Lung (tissue), 12 donors: ENCODE data around the gene FIZ1. TPM values are rescaled to one million over a fixed set of nuclear protein-coding genes. Genes with fewer than 3 reads are reported as not detected.
"Not testable (repeated sequence)": the region's sequence is repeated elsewhere in the genome, so short reads cannot be mapped to it uniquely, and the experiment has no call there.

ENCODE experiments used
- ATAC-seq: fragments of 200-7000 bp; cut with Tn5 transposase; one replicate; pipeline ENCODE4 v1.9.1; 2020; ENCODE audit warnings: moderate number of reproducible peaks; ENCODE audit not compliant: insufficient read depth, low FRiP score
- DNase-seq, 3 donors: peaks; one replicate each; pipeline ENCODE4 v3.0.0-alpha.2; 2013 to 2017
- H3K27ac ChIP-seq, 2 donors: one replicate each; pipeline ENCODE4 v1.5.1; 2013; ENCODE audit warnings: mild to moderate bottlenecking in 2 of 2, moderate library complexity in 2 of 2, control low read depth in 1 of 2, inconsistent platforms in 1 of 2, low read depth in 1 of 2, low read length in 1 of 2
- H3K27me3 ChIP-seq, 3 donors: one replicate each; pipeline ENCODE4 v1.5.1; 2013; ENCODE audit warnings: low read length in 2 of 3; ENCODE audit not compliant: control insufficient read depth in 3 of 3, insufficient read depth in 3 of 3
- H3K36me3 ChIP-seq, 4 donors: one replicate each; pipeline ENCODE4 v1.5.1; 2013; ENCODE audit warnings: low read length in 4 of 4, mild to moderate bottlenecking in 1 of 4, moderate library complexity in 1 of 4; ENCODE audit not compliant: control insufficient read depth in 4 of 4, insufficient read depth in 4 of 4
- H3K4me1 ChIP-seq, 5 donors: one replicate each; pipeline ENCODE4 v1.5.1; 2013; ENCODE audit warnings: low read length in 5 of 5, mild to moderate bottlenecking in 2 of 5, moderate library complexity in 1 of 5; ENCODE audit not compliant: control insufficient read depth in 5 of 5, insufficient read depth in 5 of 5
- H3K4me3 ChIP-seq: one replicate; pipeline ENCODE4 v1.5.1; 2013; ENCODE audit warnings: mild to moderate bottlenecking, control low read depth, moderate library complexity
- H3K9ac ChIP-seq, 2 donors: one replicate each; pipeline ENCODE4 v1.5.1; 2013; ENCODE audit warnings: low read length in 2 of 2, control low read depth in 1 of 2; ENCODE audit not compliant: insufficient read depth in 1 of 2
- H3K9me3 ChIP-seq, 4 donors: one replicate each; pipeline ENCODE4 v1.5.1; 2013; ENCODE audit warnings: low read length in 3 of 4, mild to moderate bottlenecking in 1 of 4, moderate library complexity in 1 of 4; ENCODE audit not compliant: control insufficient read depth in 4 of 4, insufficient read depth in 3 of 4
- CTCF ChIP-seq: IDR thresholded peaks from 2 replicates; pipeline ENCODE4 v1.5.1; 2012; ENCODE audit warnings: mild to moderate bottlenecking; ENCODE audit errors: control extremely low read depth, extremely low read depth
- WGBS, 2 donors: extraction: QIAGEN DNeasy Blood & Tissue Kit; methylation state at CpG; one replicate each; pipeline ENCODE4 v1.1.7; 2013; 5-methylcytosine and 5-hydroxymethylcytosine counted together
- polyA plus RNA-seq, 2 donors: library from polyadenylated mRNA; stranded (reverse); fragments of 200-250 nt; gene quantifications; one replicate each; pipeline ENCODE4 v1.2.1, GENCODE V29; 2013
- total RNA-seq, 2 donors: library from RNA; depleted of rRNA in 1 of 2; stranded (reverse); fragments of >200 nt in 1 of 2; gene quantifications; one replicate each; pipeline ENCODE4 v1.2.1, GENCODE V29; 2014 to 2021
- donor health status: control.
- donor health status: control.
- donor health status: Bipolar disorder and iron deficiency.
- donor health status: healthy.
- donor health status: DM: yes; HTN: yes; CAD: no.

Gene FIZ1
- total and polyA plus RNA-seq, 4 donors = 5.6 to 17.6 (median 9.9) TPM

GRCh38 chr19:55576746-55577145, 22.6 kb downstream of the FIZ1 start:
- WGBS, 2 donors = 88 to 97% methylated on average over 5 of the region's 5 CpGs
- ATAC-seq = no peak

DNA sequence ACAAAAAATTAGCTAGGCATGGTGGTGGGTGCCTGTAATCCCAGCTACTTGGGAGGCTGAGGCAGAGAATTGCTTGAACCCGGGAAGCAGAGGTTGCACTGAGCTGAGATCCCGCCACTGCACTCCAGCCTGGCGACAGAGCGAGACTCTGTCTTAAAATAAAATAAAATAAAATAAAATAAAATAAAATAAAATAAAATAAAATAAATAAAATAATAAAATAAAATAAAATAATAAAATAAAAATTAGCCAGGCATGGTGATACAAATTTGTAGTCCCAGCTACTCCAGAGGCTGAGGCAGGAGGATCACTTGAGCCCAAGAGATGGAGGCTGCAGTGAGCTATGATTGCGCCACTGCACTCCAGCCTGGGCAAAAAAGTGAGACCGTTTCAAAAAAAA, 25.4 kb downstream of the FIZ1 start:
- H3K4me3 ChIP-seq, H3K9ac ChIP-seq, DNase-seq, H3K4me1 ChIP-seq, H3K27me3 ChIP-seq, H3K27ac ChIP-seq, ATAC-seq, H3K9me3 ChIP-seq: not testable (repeated sequence)
- 89 to 93% methylated on average over 6 of the region's 6 CpGs for WGBS, 2 donors
- H3K36me3 ChIP-seq = peaks cover 5 to 19% (median 6%) of the 10 kb centered on the region in 4 donors

More at GRCh38 chr19:55576746-55577145, 22.6 kb downstream of the FIZ1 start:
- Histone ChIP-seq H3K4me3 (no peak overlapping the region), H3K9me3 (peaks cover 0 to 5% (median 0%) of the 10 kb centered on the region in 4 donors), H3K9ac (no peak overlapping the region), H3K27ac (no peak overlapping the region), H3K4me1 (peaks cover 3 to 9% (median 4%) of the 10 kb centered on the region in 5 donors), H3K36me3 (peaks cover 5 to 20% (median 6%) of the 10 kb centered on the region in 4 donors), H3K27me3 (no peaks in the 10 kb centered on the region)
- no peak for DNase-seq
- TF ChIP-seq CTCF = no peak

DNA sequence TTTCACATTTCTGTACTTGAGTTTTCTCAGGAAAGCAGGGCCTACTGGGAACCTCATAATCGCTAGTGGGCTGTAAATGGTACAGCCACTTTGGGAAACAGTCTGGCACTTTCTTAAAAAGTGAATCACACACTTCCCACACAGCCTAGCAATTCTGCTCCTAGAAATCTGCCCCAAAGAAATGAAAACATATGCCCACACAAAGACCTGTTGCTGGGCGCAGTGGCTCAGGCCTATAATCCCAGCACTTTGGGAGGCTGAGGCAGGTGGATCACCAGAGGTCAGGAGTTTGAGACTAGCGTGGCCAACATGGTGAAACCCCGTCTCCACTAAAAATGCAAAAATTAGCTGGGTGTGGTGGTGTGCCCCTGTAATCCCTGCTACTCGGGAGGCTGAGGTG, 29.8 kb downstream of the FIZ1 start:
- 93 to 97% methylated on average over 5 of the region's 5 CpGs for WGBS, 2 donors
- not testable (repeated sequence) for ATAC-seq, DNase-seq

GRCh38 chr19:55567708-55568328, 31.5 kb downstream of the FIZ1 start:
- no peak overlapping the region for H3K4me3 ChIP-seq
- no peaks in the 10 kb centered on the region for H3K27me3 ChIP-seq
- H3K4me1 ChIP-seq = peaks cover 0 to 5% (median 4%) of the 10 kb centered on the region in 5 donors
- TF ChIP-seq CTCF = no peak
- no peak for DNase-seq
- H3K9ac ChIP-seq = no peak overlapping the region
- H3K36me3 ChIP-seq = no peaks in the 10 kb centered on the region
- no peaks in the 10 kb centered on the region for H3K9me3 ChIP-seq
- H3K27ac ChIP-seq = no peak overlapping the region
- ATAC-seq = no peak

More for the DNA sequence above, 29.8 kb downstream of the FIZ1 start:
- H3K36me3 ChIP-seq, H3K4me1 ChIP-seq, H3K27ac ChIP-seq, H3K9ac ChIP-seq, H3K27me3 ChIP-seq, H3K4me3 ChIP-seq, H3K9me3 ChIP-seq: not testable (repeated sequence)
